GM10266 (cell line): ENCODE measurements around the gene THSD7A.

Experiments
- DNase-seq: peaks from one replicate; pipeline ENCODE4 v3.0.0; 2012; ENCODE audit errors: extremely low spot score
- CTCF ChIP-seq: IDR thresholded peaks from 2 replicates; pipeline ENCODE4 v1.5.1; 2012; ENCODE audit warnings: mild to moderate bottlenecking, low read depth; ENCODE audit not compliant: control insufficient read depth, insufficient read depth; ENCODE audit errors: missing control alignments

The THSD7A gene

DNA sequence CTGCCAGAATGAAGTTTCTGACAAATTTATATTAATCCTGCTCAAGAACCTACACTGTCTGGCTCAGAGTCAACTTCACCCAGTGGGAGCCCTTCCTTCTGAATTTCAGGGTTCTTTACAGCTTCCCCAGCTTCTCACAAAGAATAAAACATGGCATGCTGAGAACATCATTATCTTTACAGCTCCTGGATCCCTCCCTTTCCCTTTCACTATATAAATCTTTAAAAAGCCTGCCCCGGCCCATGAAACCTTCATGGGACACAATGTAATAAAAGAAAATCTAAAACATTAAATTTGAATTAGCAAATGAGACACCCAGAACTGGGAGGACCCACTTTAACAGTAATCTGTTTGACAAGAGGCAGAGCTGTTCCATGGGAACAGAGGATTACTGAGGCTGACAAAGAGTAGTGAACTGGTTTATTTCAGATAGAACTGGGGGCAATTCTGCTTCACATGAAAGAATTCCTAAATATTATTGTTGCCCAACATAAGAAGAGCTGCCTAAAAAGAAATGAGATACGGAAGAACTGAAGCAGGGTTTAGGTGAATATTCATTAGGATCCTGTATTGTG is 222.8 kb downstream of the THSD7A start:
- TF ChIP-seq CTCF, result no peak

GRCh38 chr7:11607686-11608085 is 224.3 kb downstream of the THSD7A start:
- no peak for DNase-seq
- no peak for TF ChIP-seq CTCF

More for the DNA sequence above, 222.8 kb downstream of the THSD7A start:
- no peak for DNase-seq

DNA sequence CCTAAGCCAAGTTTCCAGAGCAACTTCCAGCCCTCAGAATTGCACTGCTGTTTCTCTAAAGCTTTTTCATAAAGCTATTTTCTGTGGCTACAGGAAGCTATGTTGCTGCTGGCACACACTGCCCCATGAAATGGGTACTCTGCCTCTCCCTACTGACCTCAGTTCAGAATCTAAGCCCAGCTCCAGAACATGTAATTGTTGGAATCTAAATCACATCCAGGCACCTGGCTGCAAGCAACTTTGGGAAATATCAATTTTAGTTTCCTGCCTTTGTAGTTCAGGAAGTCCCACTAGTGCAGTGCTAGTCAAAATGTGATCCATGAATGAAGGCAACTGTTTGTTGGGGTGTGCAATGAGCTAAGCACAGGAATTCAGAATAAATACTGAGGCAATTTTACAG is 226.2 kb downstream of the THSD7A start:
- no peak for TF ChIP-seq CTCF
- no peak for DNase-seq

DNA sequence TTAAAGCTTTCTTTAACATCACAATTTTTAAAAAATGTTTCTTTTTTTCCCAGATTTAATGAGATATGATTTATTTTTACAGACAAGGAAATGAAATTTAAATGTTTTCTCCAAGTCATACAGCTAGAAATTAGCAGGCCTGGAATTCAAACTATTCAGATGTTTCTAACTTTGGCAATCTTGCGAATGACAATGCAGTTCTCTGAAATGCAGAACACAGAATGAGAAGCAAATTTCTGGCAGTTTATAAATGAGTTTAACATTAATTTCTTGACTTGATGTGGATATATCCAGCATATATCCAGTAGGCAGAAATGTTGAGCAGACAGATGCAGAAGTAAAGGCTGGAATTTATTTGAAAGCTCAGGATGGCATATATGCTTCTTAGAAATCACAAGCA is 227.5 kb downstream of the THSD7A start:
- TF ChIP-seq CTCF, result no peak
- no peak for DNase-seq

- DNase-seq, result no peak
- no peak for TF ChIP-seq CTCF
Observed at GRCh38 chr7:11601761-11602160, 230.2 kb downstream of the THSD7A start.

DNA sequence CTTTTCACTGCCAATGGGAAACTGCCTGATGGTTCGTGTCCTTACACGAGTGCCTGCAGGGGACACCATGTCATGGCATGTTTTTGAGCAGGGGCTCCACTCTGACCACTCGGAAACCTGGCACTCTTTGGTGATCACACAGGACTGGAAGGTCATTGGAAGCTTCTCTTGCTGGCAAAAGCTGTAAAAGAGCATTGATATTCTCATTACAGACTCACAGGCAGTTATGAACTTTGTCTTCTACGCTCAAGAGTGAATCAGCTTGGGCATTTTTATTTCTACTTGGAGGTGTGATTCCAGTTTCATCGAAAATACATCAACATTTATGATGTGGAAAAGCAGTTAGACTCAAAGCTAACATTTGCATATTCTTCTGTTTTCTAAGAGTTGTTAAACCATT is 238.7 kb downstream of the THSD7A start:
- TF ChIP-seq CTCF, result no peak
- no peak for DNase-seq

GRCh38 chr7:11592699-11593098 is 239.3 kb downstream of the THSD7A start:
- no peak for TF ChIP-seq CTCF
- DNase-seq, result no peak
